Pancreas (tissue), 8 donors: ENCODE measurements around the gene B4GALT7. TPM values are rescaled to one million over a fixed set of nuclear protein-coding genes. Genes with fewer than 3 reads are reported as not detected.

ENCODE experiments used
- polyA plus RNA-seq, 2 donors: library from polyadenylated mRNA; stranded (reverse); fragments of 200-250 nt; gene quantifications; one replicate each; pipeline ENCODE4 v1.2.3, GENCODE V29; 2013
- total RNA-seq, 6 donors: library from RNA; stranded (reverse); fragmentation: NEBNext Ultra II Directional in 4 of 6; extraction: Animal tissue kit (Norgen Biotek cat#: 25700) in 4 of 6; gene quantifications; one replicate each; pipeline versions ENCODE4 v1.2.1 to v1.2.4, GENCODE V29; 2021 to 2023
- donor health status: healthy with polysubstance abuse.
- donor health status: DM: no; HTN: no; CAD: no; lungs with moderate emphysema.
- donor health status: DM: no; HTN: no; CAD: no.
- donor health status: Bipolar disorder and iron deficiency.
- donor health status: DM: yes; HTN: yes; CAD: no.
- donor health status: DM: no; HTN: no; CAD: no.
- donor health status: DM: no; HTN: no; CAD: no.
- donor health status: DM: yes; HTN: yes; CAD: no.

Gene B4GALT7
- total and polyA plus RNA-seq, 8 donors: 12.6 to 51.0 (median 17.0) TPM

Other genes with a start within 250 kb of the B4GALT7 start
- 100 to 1,000 TPM in 2 of 6 donors, 10 to 100 TPM in 4; 71.1 to 128 (median 92.6) TPM for gene LMAN2, start 248.5 kb upstream of the B4GALT7 start, total RNA-seq
- 100 to 1,000 TPM in 1 of 2 donors, 10 to 100 TPM in 1; 80.7 to 110 TPM for gene LMAN2, start 248.5 kb upstream of the B4GALT7 start, polyA plus RNA-seq
- gene RGS14, start 242.2 kb upstream of the B4GALT7 start, total RNA-seq: 10 to 100 TPM in 4 of 6 donors, 1 to 10 TPM in 2; 7.0 to 15.7 (median 11.3) TPM
- 10 to 100 TPM; 24.7 to 30.9 TPM for gene RGS14, start 242.2 kb upstream of the B4GALT7 start, polyA plus RNA-seq
- not detected for gene SLC34A1, start 215.7 kb upstream of the B4GALT7 start, total RNA-seq
- gene SLC34A1, start 215.7 kb upstream of the B4GALT7 start, polyA plus RNA-seq: not detected
- not detected for gene PFN3, start 199.5 kb upstream of the B4GALT7 start, total RNA-seq
- gene PFN3, start 199.5 kb upstream of the B4GALT7 start, polyA plus RNA-seq: not detected
- gene F12, start 190.6 kb upstream of the B4GALT7 start, total RNA-seq: 1 to 10 TPM in 5 of 6 donors, under 1 TPM in 1; 0.83 to 2.6 (median 1.8) TPM
- gene F12, start 190.6 kb upstream of the B4GALT7 start, polyA plus RNA-seq: 1 to 10 TPM; 1.1 to 2.2 TPM
- 10 to 100 TPM; 10.6 to 14.5 (median 12.3) TPM for gene GRK6, start 173.5 kb upstream of the B4GALT7 start, total RNA-seq
- 1 to 10 TPM; 7.2 to 7.6 TPM for gene GRK6, start 173.5 kb upstream of the B4GALT7 start, polyA plus RNA-seq
- gene PRR7, start 153.3 kb upstream of the B4GALT7 start, total RNA-seq: 1 to 10 TPM; 1.7 to 3.5 (median 2.5) TPM
- gene PRR7, start 153.3 kb upstream of the B4GALT7 start, polyA plus RNA-seq: 1 to 10 TPM; 2.8 to 3.2 TPM
- gene DBN1, start 126.5 kb upstream of the B4GALT7 start, total RNA-seq: 10 to 100 TPM; 10.2 to 38.2 (median 15.7) TPM
- 10 to 100 TPM; 17.1 to 29.2 TPM for gene DBN1, start 126.5 kb upstream of the B4GALT7 start, polyA plus RNA-seq
- 10 to 100 TPM in 2 of 6 donors, 1 to 10 TPM in 4; 3.9 to 39.9 (median 8.7) TPM for gene PDLIM7, start 102.5 kb upstream of the B4GALT7 start, total RNA-seq
- gene PDLIM7, start 102.5 kb upstream of the B4GALT7 start, polyA plus RNA-seq: 10 to 100 TPM; 23.2 to 38.0 TPM
- gene DOK3, start 90.3 kb upstream of the B4GALT7 start, total RNA-seq: 10 to 100 TPM in 1 of 6 donors, 1 to 10 TPM in 4, under 1 TPM in 1; 0.98 to 11.4 (median 4.3) TPM
- 1 to 10 TPM; 3.9 to 6.5 TPM for gene DOK3, start 90.3 kb upstream of the B4GALT7 start, polyA plus RNA-seq
- 10 to 100 TPM; 24.3 to 47.4 (median 39.4) TPM for gene DDX41, start 83.2 kb upstream of the B4GALT7 start, total RNA-seq
- 10 to 100 TPM; 68.3 to 88.1 TPM for gene DDX41, start 83.2 kb upstream of the B4GALT7 start, polyA plus RNA-seq
- gene FAM193B, start 45.6 kb upstream of the B4GALT7 start, total RNA-seq: 10 to 100 TPM; 30.1 to 79.7 (median 41.8) TPM
- gene FAM193B, start 45.6 kb upstream of the B4GALT7 start, polyA plus RNA-seq: 100 to 1,000 TPM; 399 to 519 TPM
- 100 to 1,000 TPM in 5 of 6 donors, 10 to 100 TPM in 1; 99.1 to 167 (median 124) TPM for gene TMED9, start 7.9 kb upstream of the B4GALT7 start, total RNA-seq
- gene TMED9, start 7.9 kb upstream of the B4GALT7 start, polyA plus RNA-seq: 100 to 1,000 TPM; 105 to 113 TPM
- gene FAM153A, start 182.8 kb downstream of the B4GALT7 start, total RNA-seq: 1 to 10 TPM; 1.4 to 7.5 (median 4.4) TPM
- 1 to 10 TPM; 2.9 to 4.4 TPM for gene FAM153A, start 182.8 kb downstream of the B4GALT7 start, polyA plus RNA-seq